Activated CD4-positive, alpha-beta memory T cell treated with anti-CD3 and anti-CD28 coated beads, Interleukin-2, amount 10 ng/mL, durations not matched to agents 7 days and 5 days (primary cell): ENCODE data around the gene ZNF770. TPM values are rescaled to one million over a fixed set of nuclear protein-coding genes. Genes with fewer than 3 reads are reported as not detected.
"Not testable (repeated sequence)": the region's sequence is repeated elsewhere in the genome, so short reads cannot be mapped to it uniquely, and the experiment has no call there.

ENCODE experiments used
- CTCF ChIA-PET: fragments of 350-600 bp; sonication (Branson Sonifier 250); formaldehyde crosslinking; loops from one replicate; lab custom pipeline; 2021; ENCODE audit warnings: antibody characterized with exemption, inconsistent platforms; lab: Charles Lee
- POLR2A ChIA-PET: fragments of 350-600 bp; sonication (Branson Sonifier 250); formaldehyde crosslinking; loops from one replicate; lab custom pipeline; 2021; ENCODE audit warnings: antibody characterized with exemption; lab: Charles Lee
- DNase-seq: peaks from one replicate; pipeline ENCODE4 v3.0.0-alpha.2; 2020
- H3K27ac Mint-ChIP-seq: one replicate; pipeline ENCODE4 v1.8.0; 2021; ENCODE audit warnings: mild to moderate bottlenecking, mixed read lengths
- H3K27me3 Mint-ChIP-seq: one replicate; pipeline ENCODE4 v1.8.0; 2021; ENCODE audit warnings: mixed read lengths
- H3K36me3 Mint-ChIP-seq: one replicate; pipeline ENCODE4 v1.8.0; 2021; ENCODE audit warnings: low read depth, mixed read lengths
- H3K4me1 Mint-ChIP-seq: one replicate; pipeline ENCODE4 v1.8.0; 2021; ENCODE audit warnings: mixed read lengths
- H3K4me3 Mint-ChIP-seq: one replicate; pipeline ENCODE4 v1.8.0; 2021; ENCODE audit warnings: mild to moderate bottlenecking, mixed read lengths
- H3K9me3 Mint-ChIP-seq: one replicate; pipeline ENCODE4 v1.8.0; 2021; ENCODE audit warnings: mixed read lengths
- total RNA-seq, 2 experiments: library from RNA; stranded (reverse); gene quantifications; one replicate each; pipeline ENCODE4 v1.2.3, GENCODE V29; 2021

ZNF770 gene
- total RNA-seq, 2 experiments from 2014 or later: 36.2 to 40.8 TPM

DNA sequence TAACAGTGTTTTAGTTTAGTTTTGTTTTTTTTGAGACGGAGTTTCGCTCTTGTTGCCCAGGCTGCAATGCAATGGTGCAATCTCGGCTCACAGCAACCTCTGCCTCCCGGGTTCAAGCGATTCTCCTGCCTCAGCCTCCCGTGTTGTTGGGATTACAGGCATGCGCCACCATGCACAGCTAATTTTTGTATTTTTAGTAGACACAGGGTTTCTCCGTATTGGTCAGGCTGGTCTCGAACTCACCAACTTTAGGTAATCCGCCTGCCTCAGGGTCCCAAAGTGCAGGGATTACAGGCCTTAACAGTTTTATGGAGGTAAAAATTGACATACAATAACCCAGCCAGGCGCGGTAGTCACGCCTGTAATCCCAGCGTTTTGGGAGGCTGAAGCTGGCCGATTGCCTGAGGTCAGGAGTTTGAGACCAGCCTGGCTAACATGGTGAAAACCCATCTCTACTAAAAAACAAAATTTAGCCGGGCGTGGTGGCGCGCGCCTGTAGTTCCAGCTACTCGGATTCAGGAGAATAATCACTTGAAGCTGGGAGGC is 17.9 kb downstream of the ZNF770 start:
- Mint-ChIP-seq H3K27ac (peak overlapping the region; percentile 81), H3K4me1 (peaks cover 33% of the 10 kb centered on the region), H3K4me3 (peak overlapping the region; percentile 91), H3K36me3 (peaks cover 15% of the 10 kb centered on the region)
- POLR2A ChIA-PET: interaction anchor here (0.6 to 12.0 kb wide), 9 partner anchors 12 to 885 kb away, joined by 3 to 193 read pairs (median 3); partner anchors contain the start of genes GOLGA8B and ZNF770
- H3K9me3 Mint-ChIP-seq, H3K27me3 Mint-ChIP-seq, DNase-seq: not testable (repeated sequence)
- CTCF ChIA-PET: interaction anchor here (1.0 to 2.3 kb wide), 9 partner anchors 12 to 319 kb away, joined by 3 to 54 read pairs (median 5); partner anchors contain the start of gene ZNF770

DNA sequence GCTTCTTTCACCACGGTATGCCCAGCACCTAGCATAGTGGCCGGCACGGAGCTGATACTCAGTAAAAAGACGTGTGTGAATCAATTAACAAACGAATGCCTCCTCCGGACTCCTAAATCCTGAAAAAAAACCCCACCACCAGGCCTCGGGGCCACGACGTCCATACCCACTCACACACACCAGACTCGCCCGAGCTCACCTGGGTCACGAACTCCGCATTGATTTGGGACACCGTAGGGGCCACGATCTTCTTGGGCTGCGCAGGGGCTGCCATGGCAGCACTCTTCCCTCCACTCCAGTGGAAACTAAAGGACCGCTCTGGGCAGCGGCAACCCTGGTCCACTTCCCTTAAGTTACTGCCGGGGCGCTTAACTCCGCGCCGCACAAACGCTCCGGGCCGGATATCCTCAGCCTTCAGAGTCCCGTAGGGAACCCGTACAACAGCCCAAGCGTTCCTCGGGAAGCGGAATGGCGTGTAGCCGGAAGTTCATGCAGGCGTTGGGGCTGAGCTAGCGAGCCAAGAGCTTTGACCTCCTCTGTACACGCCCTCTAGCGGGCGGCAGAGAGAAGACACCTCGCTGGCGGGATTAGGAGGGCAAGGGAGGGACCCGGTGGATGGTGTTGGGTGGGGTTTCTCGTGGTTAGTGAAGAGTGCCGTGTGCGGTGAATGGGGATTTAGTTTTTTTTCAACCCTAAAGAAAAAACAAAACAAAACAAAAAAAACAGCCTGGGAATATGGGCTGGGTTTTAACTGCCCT is 18.6 kb downstream of the ZNF770 start, which contains the start of gene AQR:
Gene AQR, minus strand, starts transcription at position 403 of the 758 bp plus-strand sequence. Its CDS starts 129 bp downstream, at position 274.
- Mint-ChIP-seq H3K27ac (peak within 1 kb of the TSS; percentile 81), H3K36me3 (peaks cover 15% of the 10 kb centered on the region), H3K27me3 (no peaks in the 10 kb centered on the region), H3K4me3 (peak within 1 kb of the TSS; percentile 91), H3K9me3 (no peaks in the 10 kb centered on the region), H3K4me1 (peaks cover 33% of the 10 kb centered on the region)
- POLR2A ChIA-PET: interaction anchor here (0.6 to 12.0 kb wide), 12 partner anchors 8 to 884 kb away, joined by 3 to 193 read pairs (median 4); partner anchors contain the start of genes GOLGA8B, KATNBL1 and ZNF770
- CTCF ChIA-PET: interaction anchor here (0.6 to 2.3 kb wide), 14 partner anchors 11 to 611 kb away, joined by 3 to 54 read pairs (median 4); partner anchors contain the start of gene ZNF770
- DNase-seq: peak; percentile 92

DNA sequence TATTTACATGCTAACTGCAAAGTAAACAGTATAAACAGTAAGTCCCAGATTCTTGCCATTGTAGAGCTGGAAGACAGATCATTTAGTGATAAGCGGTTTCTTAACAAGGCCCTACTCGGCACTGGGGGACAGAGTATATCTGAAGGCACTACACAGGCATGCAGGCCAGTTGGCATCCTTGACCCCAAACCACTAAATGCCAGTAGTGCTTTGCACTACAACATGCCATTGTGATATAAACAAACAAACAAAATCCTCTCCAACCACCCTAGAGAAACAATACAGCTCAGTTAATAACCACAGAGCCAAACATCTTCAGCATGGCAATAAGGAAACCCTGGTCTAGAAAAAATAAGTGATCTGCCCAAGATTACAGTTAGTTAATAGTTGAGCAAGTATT is 23.8 kb downstream of the ZNF770 start:
- Mint-ChIP-seq H3K27ac (no peak overlapping the region), H3K4me1 (peaks cover 26% of the 10 kb centered on the region), H3K36me3 (peaks cover 29% of the 10 kb centered on the region), H3K9me3 (no peaks in the 10 kb centered on the region), H3K4me3 (no peak overlapping the region), H3K27me3 (no peaks in the 10 kb centered on the region)
- DNase-seq: no peak
- ChIA-PET POLR2A (interaction anchor here (1.7 kb wide), 1 partner anchor 24 kb away, joined by 7 read pairs; the partner anchor contains the start of gene ZNF770), CTCF (no interaction called here)

DNA sequence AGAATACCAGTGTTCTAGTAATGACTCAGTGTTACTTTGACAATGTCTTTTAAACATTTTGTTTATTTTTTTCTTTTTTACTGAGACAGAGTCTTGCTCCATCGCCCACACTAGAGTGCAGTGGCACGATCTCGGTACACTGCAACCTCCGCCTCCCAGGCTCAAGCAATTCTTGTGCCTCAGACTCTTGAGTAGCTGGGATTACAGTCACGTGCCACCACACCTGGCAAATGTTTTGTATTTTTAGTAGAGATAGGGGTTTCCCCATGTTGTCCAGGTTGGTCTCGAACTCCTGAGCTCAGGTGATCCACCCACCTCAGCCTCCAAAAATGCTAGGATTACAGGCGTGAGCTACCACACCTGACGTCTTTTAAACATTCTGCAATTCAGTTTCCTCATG is 34.2 kb downstream of the ZNF770 start:
- ChIA-PET POLR2A (interaction anchor here (0.8 to 3.2 kb wide), 3 partner anchors 12 to 34 kb away, joined by 3 to 9 read pairs (median 3); partner anchors contain the start of genes AQR and ZNF770), CTCF (interaction anchor here (1.4 kb wide), 1 partner anchor 9 kb away, joined by 4 read pairs; no protein-coding TSS in a partner anchor)
- Mint-ChIP-seq H3K4me1 (peaks cover 4% of the 10 kb centered on the region), H3K36me3 (peaks cover 27% of the 10 kb centered on the region), H3K4me3 (no peak overlapping the region), H3K27me3 (no peaks in the 10 kb centered on the region), H3K9me3 (no peaks in the 10 kb centered on the region), H3K27ac (no peak overlapping the region)
- no peak for DNase-seq

DNA sequence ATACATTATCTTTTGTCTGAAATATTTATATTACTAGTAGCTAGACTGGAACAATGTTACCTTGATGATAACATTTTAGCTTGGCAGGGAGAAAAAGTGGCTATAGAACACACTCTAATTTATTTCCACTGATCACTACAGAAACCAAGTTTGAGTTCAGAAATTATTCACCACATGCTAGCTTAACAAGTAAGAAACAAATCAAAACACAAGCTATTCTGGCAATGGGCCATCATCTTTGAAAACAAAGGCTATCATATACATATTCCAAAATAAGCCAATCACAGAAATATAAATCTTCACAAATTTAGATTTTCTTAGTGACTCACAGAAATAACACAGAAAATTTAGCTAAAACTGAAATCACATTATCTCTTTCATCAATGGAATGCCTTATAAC is 35.6 kb downstream of the ZNF770 start:
- H3K4me3 Mint-ChIP-seq: no peak overlapping the region
- ChIA-PET CTCF (interaction anchor here (1.4 kb wide), 1 partner anchor 8 kb away, joined by 4 read pairs; no protein-coding TSS in a partner anchor), POLR2A (interaction anchor here (3.2 kb wide), 1 partner anchor 17 kb away, joined by 9 read pairs; the partner anchor contains the start of gene AQR)
- no peak overlapping the region for H3K27ac Mint-ChIP-seq
- no peaks in the 10 kb centered on the region for H3K27me3 Mint-ChIP-seq
- no peaks in the 10 kb centered on the region for H3K9me3 Mint-ChIP-seq
- peaks cover 4% of the 10 kb centered on the region for H3K4me1 Mint-ChIP-seq
- DNase-seq: no peak
- peaks cover 35% of the 10 kb centered on the region for H3K36me3 Mint-ChIP-seq

DNA sequence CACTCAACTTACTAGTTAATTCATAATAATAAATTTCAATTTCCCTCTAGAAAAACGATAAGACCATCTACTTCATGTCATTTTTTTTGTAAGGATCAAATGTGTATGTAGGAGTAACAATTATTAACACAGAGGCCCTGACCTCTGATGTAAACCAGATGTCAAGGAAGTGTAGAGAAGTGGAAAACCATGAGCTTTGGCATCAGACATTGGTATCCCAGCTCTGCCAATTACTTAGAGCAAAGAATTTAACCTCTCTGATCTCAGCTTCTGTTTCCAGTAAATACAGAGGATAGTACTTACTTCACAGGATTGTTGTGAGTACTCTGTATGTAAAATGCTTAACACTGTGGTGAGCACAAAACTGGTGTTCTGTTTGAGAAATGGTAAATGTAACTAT is 36.1 kb downstream of the ZNF770 start:
- H3K9me3 Mint-ChIP-seq: no peaks in the 10 kb centered on the region
- H3K36me3 Mint-ChIP-seq: peaks cover 36% of the 10 kb centered on the region
- peaks cover 4% of the 10 kb centered on the region for H3K4me1 Mint-ChIP-seq
- no peak for DNase-seq
- no peaks in the 10 kb centered on the region for H3K27me3 Mint-ChIP-seq
- no peak overlapping the region for H3K4me3 Mint-ChIP-seq
- CTCF ChIA-PET: no interaction called here
- POLR2A ChIA-PET: interaction anchor here (3.2 kb wide), 1 partner anchor 18 kb away, joined by 9 read pairs; the partner anchor contains the start of gene AQR
- no peak overlapping the region for H3K27ac Mint-ChIP-seq

DNA sequence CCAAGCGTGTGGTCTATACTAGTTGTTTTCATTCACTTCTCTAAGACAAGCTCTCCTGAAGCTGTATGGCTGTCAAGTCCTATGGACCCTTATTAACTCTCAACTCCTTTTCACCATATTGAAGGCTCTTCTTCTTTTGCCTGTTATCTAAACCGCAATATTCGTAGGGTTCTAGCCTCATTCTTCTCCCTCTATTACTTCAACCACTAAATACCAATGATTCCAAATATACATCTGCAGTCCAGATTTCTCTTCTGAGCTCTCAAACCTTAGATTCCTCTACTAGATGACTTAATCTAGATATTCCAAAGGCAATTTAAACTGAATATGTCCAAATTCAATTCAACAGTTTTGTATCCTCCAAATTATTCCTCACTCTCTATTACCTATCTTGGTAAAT is 43.2 kb downstream of the ZNF770 start:
- Mint-ChIP-seq H3K27ac (no peak overlapping the region), H3K9me3 (no peaks in the 10 kb centered on the region), H3K4me1 (no peaks in the 10 kb centered on the region), H3K27me3 (no peaks in the 10 kb centered on the region), H3K36me3 (peaks cover 38% of the 10 kb centered on the region), H3K4me3 (no peak overlapping the region)
- POLR2A ChIA-PET: interaction anchor here (1.1 to 2.1 kb wide), 2 partner anchors 9 to 43 kb away, joined by 4 to 7 read pairs; partner anchors contain the start of gene ZNF770
- DNase-seq: no peak
- CTCF ChIA-PET: interaction anchor here (1.5 kb wide), 1 partner anchor 8 kb away, joined by 4 read pairs; no protein-coding TSS in a partner anchor

DNA sequence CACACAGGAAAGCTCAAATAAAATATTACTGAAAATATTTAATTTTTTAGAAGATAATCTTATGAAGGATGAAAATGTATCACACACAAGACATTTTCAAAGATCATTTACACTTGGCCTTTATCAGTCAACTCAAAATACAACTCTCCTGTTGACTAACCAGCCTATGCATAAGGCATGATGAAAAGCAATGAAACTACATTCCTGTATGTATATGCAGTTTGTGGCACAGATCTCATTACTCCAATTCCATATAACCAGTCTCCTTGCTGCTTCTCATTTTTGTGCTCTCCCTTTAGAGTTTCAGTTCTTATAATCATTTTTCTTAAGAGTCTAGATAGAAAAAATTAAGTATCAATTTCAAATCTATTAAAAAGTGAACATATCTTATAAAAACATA is 44.4 kb downstream of the ZNF770 start:
- H3K4me3 Mint-ChIP-seq: no peak overlapping the region
- H3K36me3 Mint-ChIP-seq: peaks cover 46% of the 10 kb centered on the region
- no peak overlapping the region for H3K27ac Mint-ChIP-seq
- H3K4me1 Mint-ChIP-seq: no peaks in the 10 kb centered on the region
- CTCF ChIA-PET: no interaction called here
- POLR2A ChIA-PET: interaction anchor here (1.1 kb wide), 1 partner anchor 44 kb away, joined by 4 read pairs; the partner anchor contains the start of gene ZNF770
- DNase-seq: no peak
- no peaks in the 10 kb centered on the region for H3K9me3 Mint-ChIP-seq
- H3K27me3 Mint-ChIP-seq: no peaks in the 10 kb centered on the region

DNA sequence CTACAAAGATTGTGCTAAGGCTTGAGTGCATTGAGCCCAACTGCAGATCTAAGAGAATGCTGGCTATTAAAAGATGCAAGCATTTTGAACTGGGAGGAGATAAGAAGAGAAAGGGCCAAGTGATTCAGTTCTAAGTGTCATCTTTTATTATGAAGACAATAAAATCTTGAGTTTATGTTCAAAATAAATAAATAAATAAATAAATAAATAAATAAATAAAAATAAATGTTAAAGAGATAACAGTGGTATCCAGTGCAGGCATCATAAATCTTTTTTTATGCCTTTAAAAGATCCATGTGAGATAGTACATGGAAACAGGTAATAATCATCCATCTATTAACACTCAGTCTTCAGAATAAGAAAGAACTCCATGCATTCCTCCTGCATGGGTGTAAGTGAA is 44.8 kb downstream of the ZNF770 start:
- CTCF ChIA-PET, H3K4me1 Mint-ChIP-seq, H3K27me3 Mint-ChIP-seq, H3K4me3 Mint-ChIP-seq, DNase-seq, POLR2A ChIA-PET, H3K27ac Mint-ChIP-seq, H3K9me3 Mint-ChIP-seq: not testable (repeated sequence)
- H3K36me3 Mint-ChIP-seq: peaks cover 43% of the 10 kb centered on the region

DNA sequence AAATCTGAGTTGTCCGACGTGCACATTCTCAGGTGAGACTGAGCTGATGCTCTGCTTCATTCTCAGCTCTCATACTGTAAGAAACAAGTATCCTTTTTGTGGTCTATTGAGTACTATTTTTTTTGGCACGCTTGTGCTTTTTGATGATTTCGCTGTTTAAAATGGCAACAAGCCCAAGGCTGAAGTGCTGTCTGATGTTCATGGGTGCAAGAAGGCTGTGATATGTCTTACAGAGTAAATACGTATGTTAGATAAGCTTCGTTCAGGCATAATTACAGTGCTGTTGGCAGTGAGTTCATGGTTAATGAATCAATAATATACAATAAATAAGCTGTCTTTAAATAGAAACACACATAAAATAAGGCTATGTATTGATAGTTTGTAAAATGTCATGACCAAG is 45.7 kb downstream of the ZNF770 start:
- ChIA-PET POLR2A (interaction anchor here (0.7 to 1.3 kb wide), 2 partner anchors 12 to 13 kb away, joined by 3 read pairs; no protein-coding TSS in a partner anchor), CTCF (interaction anchor here (0.6 to 1.4 kb wide), 2 partner anchors 14 to 502 kb away, joined by 3 to 4 read pairs; no protein-coding TSS in a partner anchor)
- Mint-ChIP-seq H3K9me3 (no peaks in the 10 kb centered on the region), H3K36me3 (peaks cover 39% of the 10 kb centered on the region), H3K27me3 (no peaks in the 10 kb centered on the region), H3K27ac (no peak overlapping the region), H3K4me1 (no peaks in the 10 kb centered on the region), H3K4me3 (no peak overlapping the region)
- DNase-seq: no peak

DNA sequence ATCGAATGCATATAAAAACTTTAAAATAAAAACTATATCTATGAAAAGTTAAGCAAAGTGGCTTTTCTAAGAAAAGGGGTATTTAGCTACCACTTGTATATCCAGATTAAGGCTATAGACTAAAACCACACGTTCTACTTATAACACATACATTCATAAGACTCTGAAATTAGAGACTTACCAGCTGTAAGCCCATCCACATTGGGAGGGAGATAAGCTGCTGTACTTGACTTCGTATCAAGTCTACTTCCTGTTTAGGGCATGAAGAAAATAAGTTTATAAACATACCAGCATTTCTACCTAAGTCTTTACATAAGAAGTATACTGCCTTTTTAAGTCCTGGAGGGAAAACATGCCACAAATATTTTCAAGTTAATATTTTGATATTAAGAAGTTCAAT is 46.3 kb downstream of the ZNF770 start:
- Mint-ChIP-seq H3K4me3 (no peak overlapping the region), H3K9me3 (no peaks in the 10 kb centered on the region), H3K27me3 (no peaks in the 10 kb centered on the region), H3K36me3 (peaks cover 39% of the 10 kb centered on the region), H3K27ac (no peak overlapping the region), H3K4me1 (no peaks in the 10 kb centered on the region)
- ChIA-PET CTCF (interaction anchor here (0.7 to 1.4 kb wide), 3 partner anchors 28 to 832 kb away, joined by 3 to 5 read pairs (median 4); partner anchors contain the start of gene AQR), POLR2A (interaction anchor here (0.7 to 1.3 kb wide), 2 partner anchors 12 to 14 kb away, joined by 3 read pairs; no protein-coding TSS in a partner anchor)
- no peak for DNase-seq

DNA sequence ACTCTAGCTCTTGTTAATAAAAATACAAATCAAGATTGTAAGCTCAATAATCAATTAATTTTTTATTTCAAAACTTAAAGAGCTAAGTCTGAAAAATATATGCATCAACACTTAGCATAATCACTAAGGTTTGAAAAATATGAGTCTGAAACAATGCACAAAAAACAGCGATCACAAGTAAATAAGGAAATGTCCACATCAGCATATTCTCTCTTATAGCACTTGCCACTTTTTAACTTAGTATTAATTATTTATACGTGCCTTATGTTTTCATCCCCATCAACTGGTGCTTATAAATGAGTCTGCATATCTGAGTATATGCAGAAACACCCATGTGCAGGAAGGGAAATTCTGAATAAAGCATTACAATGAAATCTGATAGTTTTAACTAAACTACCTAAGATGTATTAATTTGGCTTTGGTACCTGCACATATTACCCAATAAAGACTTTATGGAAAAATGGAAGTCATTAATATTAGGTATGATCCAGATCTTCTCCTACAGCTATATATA is 46.8 kb downstream of the ZNF770 start:
- Mint-ChIP-seq H3K4me3 (no peak overlapping the region), H3K36me3 (peaks cover 39% of the 10 kb centered on the region), H3K4me1 (no peaks in the 10 kb centered on the region), H3K9me3 (no peaks in the 10 kb centered on the region), H3K27me3 (no peaks in the 10 kb centered on the region), H3K27ac (no peak overlapping the region)
- ChIA-PET POLR2A (interaction anchor here (0.7 kb wide), 1 partner anchor 13 kb away, joined by 3 read pairs; no protein-coding TSS in a partner anchor), CTCF (interaction anchor here (0.7 to 1.4 kb wide), 2 partner anchors 28 to 831 kb away, joined by 4 to 5 read pairs; partner anchors contain the start of gene AQR)
- no peak for DNase-seq
